K562 (cell line): ENCODE data around the gene HCST. TPM values are rescaled to one million over a fixed set of nuclear protein-coding genes. Genes with fewer than 3 reads are reported as not detected.

Source experiments
- BMI1 ChIP-seq: fragments of 150-350 bp; IDR thresholded peaks from 2 replicates; pipeline ENCODE4 v1.6.1; 2014; ENCODE audit warnings: low read length
- E2F3 ChIP-seq: fragments of 250-450 bp; sonication (Bioruptor Pico); IDR thresholded peaks from 2 replicates; pipeline ENCODE4 v1.4.0; 2020; ENCODE audit warnings: mild to moderate bottlenecking
- SOX6 ChIP-seq: fragments of 450-650 bp; IDR thresholded peaks from 2 replicates; pipeline ENCODE4 v1.6.1; 2014; ENCODE audit warnings: mild to moderate bottlenecking
- TEAD1 ChIP-seq, 2 experiments: fragments of 450-650 bp in 1 of 2; sonication (generic) in 1 of 2; formaldehyde crosslinking; IDR thresholded peaks; 2 replicates each; pipeline versions ENCODE4 v1.4.0 to v1.8.0; 2020 to 2022; ENCODE audit warnings: mild to moderate bottlenecking in 2 of 2, missing genetic modification reagents in 1 of 2
- ZNF778 ChIP-seq: fragments of 450-650 bp; formaldehyde crosslinking; IDR thresholded peaks from 2 replicates; pipeline ENCODE4 v1.4.0; 2020; ENCODE audit warnings: mild to moderate bottlenecking, moderate library complexity
- polyA plus RNA-seq, 8 experiments: library from polyadenylated mRNA; depleted of rRNA in 4 of 8; stranded (reverse) in 5 of 8; unstranded in 3 of 8; fragments of >200 nt; fragmentation: Nextera tagmentation in 2 of 8; fragmentation: Illumina TruSeq in 1 of 8; extraction: Ambion mirVana in 2 of 8; extraction: Trizol in 1 of 8; gene quantifications; 2 replicates each; pipeline versions ENCODE4 v1.2.1 to v1.2.3, GENCODE V29; 2011 to 2014; ENCODE audit warnings: inconsistent platforms in 1 of 8, missing spikeins in 1 of 8
- total RNA-seq, 7 experiments: library from RNA; depleted of rRNA in 6 of 7; stranded (reverse); fragments of >200 nt in 6 of 7; fragmentation: Illumina TruSeq in 2 of 7; extraction: Trizol in 2 of 7; gene quantifications; 2 replicates each; pipeline versions ENCODE4 v1.2.1 to v1.2.3, GENCODE V29; 2011 to 2021; ENCODE audit warnings: low replicate concordance in 1 of 7
- TF ChIP-seq, protein P1 (sequence below): fragments of 450-650 bp; IDR thresholded peaks from 2 replicates; pipeline ENCODE4 v1.6.1; 2016; ENCODE audit warnings: mild to moderate bottlenecking, moderate library complexity
- TF ChIP-seq, protein P2 (sequence below), 3 experiments: IDR thresholded peaks in 2 of 3; conservative IDR thresholded peaks in 1 of 3; 2 replicates each; pipeline ENCODE4 v1.5.1; 2011 to 2012; ENCODE audit warnings: low read length in 3 of 3, mild to moderate bottlenecking in 3 of 3, control low read depth in 2 of 3, improper control_type of control experiment in 1 of 3, inconsistent platforms in 1 of 3, low read depth in 1 of 3, mixed read lengths in 1 of 3, moderate library complexity in 1 of 3; ENCODE audit not compliant: insufficient read depth in 2 of 3
- TF ChIP-seq, protein P3 (sequence below): IDR thresholded peaks from 2 replicates; pipeline ENCODE4 v1.6.1; 2011; ENCODE audit warnings: borderline replicate concordance, low read depth, mild to moderate bottlenecking, moderate library complexity, low read length; ENCODE audit not compliant: insufficient read depth, poor library complexity, severe bottlenecking

Gene HCST
- total and polyA plus RNA-seq, 9 of the 15 experiments (the other 6 are each of a cell fraction or from before 2014, with no cell fraction given) = 0.29 to 1.9 (median 0.95) TPM; not detected in 2

DNA sequence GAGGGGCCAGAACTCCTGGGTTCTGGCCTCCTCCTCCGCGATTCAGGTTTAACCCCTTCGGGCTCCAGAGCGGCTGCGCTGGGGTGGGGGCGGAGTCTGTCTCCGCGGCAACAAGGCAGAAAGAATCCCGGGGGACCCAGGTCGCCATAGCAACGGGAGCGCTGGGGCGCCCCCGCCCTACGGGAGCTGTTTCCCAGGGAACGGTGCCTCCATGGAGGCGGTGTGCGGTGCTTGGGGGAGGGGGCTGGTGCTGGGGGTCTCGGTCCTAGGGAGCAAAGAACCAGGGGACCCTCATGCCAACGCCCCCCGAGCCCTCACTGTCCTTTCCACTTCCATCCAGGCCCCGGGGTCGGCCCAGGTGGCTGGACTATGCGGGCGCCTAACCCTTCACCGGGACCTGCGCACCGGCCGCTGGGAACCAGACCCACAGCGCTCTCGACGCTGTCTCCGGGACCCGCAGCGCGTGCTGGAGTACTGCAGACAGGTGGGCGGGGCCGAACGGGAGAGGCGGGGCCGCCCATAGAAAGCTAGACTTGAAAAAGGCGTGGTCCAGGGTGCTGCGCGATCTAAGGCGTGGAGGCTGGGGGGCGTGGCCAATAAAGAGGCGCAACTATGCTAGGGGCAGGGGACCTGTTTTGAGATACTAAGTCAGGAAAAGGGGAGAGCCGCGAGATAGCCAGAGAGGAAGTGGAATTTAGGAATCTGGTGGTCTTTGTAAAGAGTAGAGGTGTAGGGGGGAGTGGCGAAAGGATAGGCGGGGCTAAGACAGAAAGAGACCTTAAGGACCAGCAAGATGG is 32.8 kb upstream of the HCST start (continued):
- TF ChIP-seq E2F3 (CRISPR knock-in tag) (no peak), TEAD1 (CRISPR knock-in tag; IDR thresholded peaks at IDR 0.05) (no peak), SOX6 (no peak), ZNF778 (CRISPR knock-in tag) (no peak), BMI1 (peak; percentile 68; the same call in 1 of the 2 replicates)
- TF ChIP-seq, protein P1, sequence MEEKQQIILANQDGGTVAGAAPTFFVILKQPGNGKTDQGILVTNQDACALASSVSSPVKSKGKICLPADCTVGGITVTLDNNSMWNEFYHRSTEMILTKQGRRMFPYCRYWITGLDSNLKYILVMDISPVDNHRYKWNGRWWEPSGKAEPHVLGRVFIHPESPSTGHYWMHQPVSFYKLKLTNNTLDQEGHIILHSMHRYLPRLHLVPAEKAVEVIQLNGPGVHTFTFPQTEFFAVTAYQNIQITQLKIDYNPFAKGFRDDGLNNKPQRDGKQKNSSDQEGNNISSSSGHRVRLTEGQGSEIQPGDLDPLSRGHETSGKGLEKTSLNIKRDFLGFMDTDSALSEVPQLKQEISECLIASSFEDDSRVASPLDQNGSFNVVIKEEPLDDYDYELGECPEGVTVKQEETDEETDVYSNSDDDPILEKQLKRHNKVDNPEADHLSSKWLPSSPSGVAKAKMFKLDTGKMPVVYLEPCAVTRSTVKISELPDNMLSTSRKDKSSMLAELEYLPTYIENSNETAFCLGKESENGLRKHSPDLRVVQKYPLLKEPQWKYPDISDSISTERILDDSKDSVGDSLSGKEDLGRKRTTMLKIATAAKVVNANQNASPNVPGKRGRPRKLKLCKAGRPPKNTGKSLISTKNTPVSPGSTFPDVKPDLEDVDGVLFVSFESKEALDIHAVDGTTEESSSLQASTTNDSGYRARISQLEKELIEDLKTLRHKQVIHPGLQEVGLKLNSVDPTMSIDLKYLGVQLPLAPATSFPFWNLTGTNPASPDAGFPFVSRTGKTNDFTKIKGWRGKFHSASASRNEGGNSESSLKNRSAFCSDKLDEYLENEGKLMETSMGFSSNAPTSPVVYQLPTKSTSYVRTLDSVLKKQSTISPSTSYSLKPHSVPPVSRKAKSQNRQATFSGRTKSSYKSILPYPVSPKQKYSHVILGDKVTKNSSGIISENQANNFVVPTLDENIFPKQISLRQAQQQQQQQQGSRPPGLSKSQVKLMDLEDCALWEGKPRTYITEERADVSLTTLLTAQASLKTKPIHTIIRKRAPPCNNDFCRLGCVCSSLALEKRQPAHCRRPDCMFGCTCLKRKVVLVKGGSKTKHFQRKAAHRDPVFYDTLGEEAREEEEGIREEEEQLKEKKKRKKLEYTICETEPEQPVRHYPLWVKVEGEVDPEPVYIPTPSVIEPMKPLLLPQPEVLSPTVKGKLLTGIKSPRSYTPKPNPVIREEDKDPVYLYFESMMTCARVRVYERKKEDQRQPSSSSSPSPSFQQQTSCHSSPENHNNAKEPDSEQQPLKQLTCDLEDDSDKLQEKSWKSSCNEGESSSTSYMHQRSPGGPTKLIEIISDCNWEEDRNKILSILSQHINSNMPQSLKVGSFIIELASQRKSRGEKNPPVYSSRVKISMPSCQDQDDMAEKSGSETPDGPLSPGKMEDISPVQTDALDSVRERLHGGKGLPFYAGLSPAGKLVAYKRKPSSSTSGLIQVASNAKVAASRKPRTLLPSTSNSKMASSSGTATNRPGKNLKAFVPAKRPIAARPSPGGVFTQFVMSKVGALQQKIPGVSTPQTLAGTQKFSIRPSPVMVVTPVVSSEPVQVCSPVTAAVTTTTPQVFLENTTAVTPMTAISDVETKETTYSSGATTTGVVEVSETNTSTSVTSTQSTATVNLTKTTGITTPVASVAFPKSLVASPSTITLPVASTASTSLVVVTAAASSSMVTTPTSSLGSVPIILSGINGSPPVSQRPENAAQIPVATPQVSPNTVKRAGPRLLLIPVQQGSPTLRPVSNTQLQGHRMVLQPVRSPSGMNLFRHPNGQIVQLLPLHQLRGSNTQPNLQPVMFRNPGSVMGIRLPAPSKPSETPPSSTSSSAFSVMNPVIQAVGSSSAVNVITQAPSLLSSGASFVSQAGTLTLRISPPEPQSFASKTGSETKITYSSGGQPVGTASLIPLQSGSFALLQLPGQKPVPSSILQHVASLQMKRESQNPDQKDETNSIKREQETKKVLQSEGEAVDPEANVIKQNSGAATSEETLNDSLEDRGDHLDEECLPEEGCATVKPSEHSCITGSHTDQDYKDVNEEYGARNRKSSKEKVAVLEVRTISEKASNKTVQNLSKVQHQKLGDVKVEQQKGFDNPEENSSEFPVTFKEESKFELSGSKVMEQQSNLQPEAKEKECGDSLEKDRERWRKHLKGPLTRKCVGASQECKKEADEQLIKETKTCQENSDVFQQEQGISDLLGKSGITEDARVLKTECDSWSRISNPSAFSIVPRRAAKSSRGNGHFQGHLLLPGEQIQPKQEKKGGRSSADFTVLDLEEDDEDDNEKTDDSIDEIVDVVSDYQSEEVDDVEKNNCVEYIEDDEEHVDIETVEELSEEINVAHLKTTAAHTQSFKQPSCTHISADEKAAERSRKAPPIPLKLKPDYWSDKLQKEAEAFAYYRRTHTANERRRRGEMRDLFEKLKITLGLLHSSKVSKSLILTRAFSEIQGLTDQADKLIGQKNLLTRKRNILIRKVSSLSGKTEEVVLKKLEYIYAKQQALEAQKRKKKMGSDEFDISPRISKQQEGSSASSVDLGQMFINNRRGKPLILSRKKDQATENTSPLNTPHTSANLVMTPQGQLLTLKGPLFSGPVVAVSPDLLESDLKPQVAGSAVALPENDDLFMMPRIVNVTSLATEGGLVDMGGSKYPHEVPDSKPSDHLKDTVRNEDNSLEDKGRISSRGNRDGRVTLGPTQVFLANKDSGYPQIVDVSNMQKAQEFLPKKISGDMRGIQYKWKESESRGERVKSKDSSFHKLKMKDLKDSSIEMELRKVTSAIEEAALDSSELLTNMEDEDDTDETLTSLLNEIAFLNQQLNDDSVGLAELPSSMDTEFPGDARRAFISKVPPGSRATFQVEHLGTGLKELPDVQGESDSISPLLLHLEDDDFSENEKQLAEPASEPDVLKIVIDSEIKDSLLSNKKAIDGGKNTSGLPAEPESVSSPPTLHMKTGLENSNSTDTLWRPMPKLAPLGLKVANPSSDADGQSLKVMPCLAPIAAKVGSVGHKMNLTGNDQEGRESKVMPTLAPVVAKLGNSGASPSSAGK = peak; percentile 93
- TF ChIP-seq, protein P2, sequence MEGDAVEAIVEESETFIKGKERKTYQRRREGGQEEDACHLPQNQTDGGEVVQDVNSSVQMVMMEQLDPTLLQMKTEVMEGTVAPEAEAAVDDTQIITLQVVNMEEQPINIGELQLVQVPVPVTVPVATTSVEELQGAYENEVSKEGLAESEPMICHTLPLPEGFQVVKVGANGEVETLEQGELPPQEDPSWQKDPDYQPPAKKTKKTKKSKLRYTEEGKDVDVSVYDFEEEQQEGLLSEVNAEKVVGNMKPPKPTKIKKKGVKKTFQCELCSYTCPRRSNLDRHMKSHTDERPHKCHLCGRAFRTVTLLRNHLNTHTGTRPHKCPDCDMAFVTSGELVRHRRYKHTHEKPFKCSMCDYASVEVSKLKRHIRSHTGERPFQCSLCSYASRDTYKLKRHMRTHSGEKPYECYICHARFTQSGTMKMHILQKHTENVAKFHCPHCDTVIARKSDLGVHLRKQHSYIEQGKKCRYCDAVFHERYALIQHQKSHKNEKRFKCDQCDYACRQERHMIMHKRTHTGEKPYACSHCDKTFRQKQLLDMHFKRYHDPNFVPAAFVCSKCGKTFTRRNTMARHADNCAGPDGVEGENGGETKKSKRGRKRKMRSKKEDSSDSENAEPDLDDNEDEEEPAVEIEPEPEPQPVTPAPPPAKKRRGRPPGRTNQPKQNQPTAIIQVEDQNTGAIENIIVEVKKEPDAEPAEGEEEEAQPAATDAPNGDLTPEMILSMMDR (IDR thresholded peaks at IDR 0.05 in 2 of 3, conservative IDR thresholded peaks at IDR 0.05 in 1 of 3; ENCODE audit: insufficient read depth in 2 of 3, low read depth in 1 of 3, low read length in 3 of 3) = 0 out of 6 replicates have a peak, but pooled peaks of 1 of the 3 experiments have one; percentile 7
- TF ChIP-seq, protein P3, sequence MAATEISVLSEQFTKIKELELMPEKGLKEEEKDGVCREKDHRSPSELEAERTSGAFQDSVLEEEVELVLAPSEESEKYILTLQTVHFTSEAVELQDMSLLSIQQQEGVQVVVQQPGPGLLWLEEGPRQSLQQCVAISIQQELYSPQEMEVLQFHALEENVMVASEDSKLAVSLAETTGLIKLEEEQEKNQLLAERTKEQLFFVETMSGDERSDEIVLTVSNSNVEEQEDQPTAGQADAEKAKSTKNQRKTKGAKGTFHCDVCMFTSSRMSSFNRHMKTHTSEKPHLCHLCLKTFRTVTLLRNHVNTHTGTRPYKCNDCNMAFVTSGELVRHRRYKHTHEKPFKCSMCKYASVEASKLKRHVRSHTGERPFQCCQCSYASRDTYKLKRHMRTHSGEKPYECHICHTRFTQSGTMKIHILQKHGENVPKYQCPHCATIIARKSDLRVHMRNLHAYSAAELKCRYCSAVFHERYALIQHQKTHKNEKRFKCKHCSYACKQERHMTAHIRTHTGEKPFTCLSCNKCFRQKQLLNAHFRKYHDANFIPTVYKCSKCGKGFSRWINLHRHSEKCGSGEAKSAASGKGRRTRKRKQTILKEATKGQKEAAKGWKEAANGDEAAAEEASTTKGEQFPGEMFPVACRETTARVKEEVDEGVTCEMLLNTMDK = no peak
